ENCODE data around the gene LGMN.

LGMN gene

DNA sequence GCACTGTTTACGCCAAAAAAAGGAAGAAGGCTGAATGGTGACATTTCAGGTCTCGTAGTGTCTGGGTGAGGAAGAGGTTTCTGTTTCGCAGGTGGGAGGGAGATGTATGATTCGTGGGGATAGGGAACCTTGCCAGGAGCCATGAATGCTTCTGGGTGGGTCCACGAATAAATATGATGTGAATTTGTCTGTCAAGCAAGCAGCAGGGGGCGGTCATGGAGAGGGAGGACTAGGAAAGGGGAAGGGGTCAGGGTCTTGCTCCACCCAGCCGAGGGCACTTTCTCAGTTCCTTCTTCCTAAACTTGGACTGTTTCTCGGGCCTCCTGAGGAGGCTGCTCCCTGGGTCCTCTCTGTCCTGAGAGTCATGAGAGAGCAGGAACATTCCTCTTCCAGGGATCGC, 72.5 kb downstream of the LGMN start:
- no peak for DNase-seq (ENCODE audit: low read depth)

DNA sequence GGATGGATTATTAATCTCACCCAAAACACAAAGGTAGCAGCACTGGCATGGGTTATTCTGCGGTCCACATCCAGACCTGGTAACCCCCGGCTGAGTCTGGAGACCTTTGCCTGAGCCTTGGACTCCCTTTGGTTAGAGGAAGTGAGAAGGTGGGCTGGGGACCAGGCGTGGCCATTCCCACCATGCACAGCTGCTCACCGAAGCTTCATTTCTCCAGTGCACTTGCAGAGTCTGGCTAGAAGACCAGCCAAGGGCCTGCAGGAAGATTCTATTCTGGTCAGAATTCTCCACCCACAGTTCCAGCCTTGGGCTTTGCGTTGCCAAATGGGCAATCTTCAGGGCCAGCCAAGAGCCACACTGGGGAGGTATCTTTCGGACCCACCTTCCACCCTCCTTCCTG, 73.0 kb downstream of the LGMN start:
- no peak for DNase-seq (ENCODE audit: low read depth)

DNA sequence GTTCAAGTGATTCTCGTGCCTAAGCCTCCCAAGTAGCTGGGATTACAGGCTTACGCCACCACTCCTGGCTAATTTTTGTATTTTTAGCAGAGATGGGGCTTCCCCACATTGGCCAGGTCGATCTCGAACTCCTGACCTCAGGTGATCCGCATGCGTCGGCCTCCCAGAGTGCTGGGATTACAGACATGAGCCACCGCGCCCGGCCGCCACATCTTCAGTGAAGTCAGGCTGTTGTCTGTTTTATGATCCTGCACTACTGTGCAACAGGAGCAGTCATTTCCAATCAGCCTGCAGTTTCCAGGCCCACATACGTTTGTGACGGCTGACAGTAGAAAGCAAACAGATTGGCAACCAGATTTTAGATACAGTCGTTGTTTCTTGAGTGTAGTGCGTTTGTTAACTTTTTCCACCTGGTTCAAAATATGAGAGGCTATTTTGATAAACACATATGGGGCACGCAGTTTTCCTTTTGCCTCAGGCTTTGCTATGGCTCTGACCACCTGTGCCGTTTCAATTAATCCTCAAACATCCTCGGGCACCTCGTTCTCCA, 74.8 kb downstream of the LGMN start:
- DNase-seq (ENCODE audit: low read depth): no peak

DNA sequence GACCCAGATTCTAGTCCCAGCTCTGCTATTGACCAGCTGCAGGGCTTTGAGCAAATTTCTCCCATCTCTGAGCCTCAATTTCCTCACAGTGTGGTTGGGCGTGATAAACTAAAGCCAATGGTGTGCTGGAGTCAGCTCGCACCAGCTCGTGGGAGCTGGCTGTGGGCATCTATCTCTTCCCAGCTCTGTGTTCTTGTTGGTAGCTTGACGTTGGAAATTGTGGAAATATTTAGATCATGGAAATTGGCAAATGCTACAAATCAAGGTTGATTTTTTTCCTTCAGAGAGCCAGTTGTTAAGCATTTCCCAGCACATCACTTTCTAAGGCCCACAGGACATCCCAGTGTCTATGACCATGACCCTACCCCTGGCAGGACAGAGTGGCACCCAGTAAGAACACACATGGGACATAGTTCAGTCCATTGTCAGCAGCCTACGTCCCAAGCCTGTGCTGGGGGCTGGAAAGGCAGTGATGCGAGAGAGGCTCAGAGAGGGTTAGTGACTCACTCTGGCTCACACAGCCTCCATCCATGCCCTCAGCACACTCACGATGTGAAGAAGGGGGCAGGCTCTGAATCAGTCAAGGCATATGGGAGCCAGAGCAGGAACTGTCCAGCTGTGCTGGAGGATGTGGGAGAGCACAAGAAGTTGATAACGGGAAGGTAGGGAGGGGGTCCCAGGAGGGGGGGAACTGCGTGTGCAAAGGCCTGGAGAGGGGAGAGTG, 77.6 kb downstream of the LGMN start:
- DNase-seq (ENCODE audit: low read depth): no peak

DNA sequence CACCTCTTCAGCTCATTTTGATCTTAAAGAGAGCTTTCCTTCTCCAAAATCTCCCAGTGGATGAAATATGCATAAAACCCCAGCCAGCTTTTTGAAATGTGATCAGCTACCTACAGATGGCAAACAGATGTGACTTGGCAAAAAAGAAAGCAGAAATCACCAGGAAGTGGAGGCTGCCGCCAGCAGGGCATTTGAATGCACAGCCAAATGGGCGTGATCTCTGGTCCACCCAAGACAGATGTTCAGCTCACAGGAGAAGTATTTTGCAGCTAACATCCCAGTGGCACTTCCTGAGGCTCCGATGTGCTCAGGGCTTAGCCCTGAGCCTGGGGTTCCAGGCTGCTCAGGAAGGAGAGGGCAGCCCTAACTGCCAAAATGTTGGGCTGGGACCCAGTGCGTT, 78.3 kb downstream of the LGMN start:
- no peak for DNase-seq (ENCODE audit: low read depth)

DNA sequence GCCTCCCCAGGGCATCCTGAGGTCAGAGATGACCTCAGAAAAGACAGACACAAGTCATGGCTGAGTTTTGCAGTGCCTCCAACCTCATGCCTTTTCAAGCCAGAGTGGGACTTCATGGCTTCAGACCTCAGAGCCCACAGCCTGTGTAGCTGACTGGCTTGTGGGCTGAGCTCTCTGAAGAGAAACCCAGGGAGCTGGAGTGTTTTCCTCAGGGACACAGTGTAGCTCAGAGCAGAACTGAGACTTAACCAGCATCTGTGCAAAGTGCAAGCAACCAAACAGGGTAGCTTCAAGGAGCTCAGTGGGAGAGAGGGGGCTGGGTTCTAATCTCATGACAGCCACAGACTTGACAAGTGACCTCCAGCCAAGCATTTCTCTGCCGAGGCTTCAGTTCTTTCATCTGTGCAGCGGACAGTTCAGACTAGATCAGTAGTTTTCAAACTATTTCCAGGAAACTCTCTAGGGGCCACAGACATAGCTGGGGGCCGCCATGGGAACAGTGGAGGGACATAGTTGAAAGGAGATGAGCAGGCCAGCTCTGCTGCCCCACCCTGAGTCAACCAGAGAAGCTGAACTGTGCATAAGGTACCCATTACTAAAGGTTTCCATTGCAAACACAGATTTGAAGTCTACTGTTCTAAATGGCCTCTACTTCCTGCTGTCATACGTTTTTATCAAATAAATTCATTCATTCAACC, 80.0 kb downstream of the LGMN start:
- no peak for DNase-seq (ENCODE audit: low read depth)

DNA sequence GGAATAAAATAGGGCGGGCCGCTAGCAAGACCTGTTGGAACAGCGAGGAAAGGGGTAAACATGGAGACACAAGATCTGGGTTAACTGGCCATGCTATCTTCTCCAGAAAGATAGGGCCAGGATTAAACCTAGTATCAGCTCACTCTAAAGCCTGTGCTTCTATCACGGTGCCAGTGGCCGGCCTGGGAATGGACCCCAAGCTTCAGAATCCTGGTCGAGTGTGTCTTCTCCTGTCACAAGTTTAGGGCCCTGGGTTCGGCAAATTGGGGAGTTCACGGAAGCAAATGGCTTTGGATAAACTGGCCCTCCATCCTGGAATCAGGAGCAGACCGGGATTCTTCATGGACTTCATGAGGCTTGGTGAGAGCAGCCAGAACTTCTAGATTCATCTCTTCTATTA, 82.2 kb downstream of the LGMN start:
- no peak for DNase-seq (ENCODE audit: low read depth)

DNA sequence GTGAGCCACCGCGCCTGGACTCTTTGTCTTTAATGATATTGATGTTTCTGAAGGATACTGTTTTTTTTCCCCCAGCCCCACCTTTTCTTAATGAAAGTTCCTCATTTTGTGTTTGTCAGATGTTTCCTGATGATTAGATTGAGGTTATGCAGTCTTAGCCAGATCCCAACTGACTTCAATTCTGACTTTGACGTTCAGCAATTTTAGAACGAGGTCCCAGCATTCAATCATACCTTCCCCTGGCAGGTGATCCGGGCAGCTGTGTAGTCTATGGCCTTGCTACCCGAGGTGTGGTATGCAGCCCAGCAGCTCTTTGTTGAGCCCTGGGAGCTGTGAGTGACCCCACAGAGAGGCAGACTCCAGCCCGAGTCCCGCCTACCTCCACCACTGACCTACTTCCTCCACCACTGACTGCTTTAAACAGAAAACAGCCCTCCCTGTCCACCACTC, 82.7 kb downstream of the LGMN start:
- no peak for DNase-seq (ENCODE audit: low read depth)

DNA sequence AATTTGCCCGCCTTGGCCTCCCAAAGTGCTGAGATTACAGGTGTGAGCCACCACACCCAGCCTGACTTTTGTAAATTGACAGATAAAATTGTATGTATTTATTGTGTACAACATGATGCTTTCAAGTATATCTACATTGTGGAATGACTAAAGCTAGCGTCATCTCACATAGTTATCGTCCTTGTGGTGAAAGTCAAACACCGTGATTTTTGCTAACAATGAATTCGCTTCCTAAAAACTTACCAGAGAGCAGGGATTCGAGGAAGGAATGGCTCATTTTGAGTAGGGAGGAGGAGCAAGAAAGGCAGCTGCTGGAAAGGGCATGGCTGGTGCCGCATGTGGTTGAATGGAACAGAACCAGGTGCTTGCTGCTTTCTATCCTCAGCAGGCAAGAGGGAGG, 85.4 kb downstream of the LGMN start:
- DNase-seq (ENCODE audit: low read depth): no peak

DNA sequence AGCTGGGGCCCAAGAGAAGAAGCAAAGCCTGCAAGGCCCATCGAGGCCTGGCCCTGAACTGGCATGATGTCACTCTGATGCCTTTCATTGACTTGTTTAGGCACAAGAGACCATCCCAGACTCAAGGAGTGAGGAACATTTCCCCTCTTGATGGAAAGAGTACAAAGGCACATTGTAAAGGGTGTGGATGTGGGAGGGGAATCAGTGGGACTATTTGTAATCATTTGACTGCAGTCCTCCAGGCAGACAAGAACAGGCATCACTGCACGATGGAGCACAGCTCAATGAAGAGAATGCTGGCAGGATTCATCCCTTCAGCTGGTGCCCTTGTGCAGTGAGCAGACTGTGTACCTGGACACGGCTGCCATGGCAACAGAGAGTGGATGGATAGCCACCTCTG, 87.9 kb downstream of the LGMN start:
- DNase-seq (ENCODE audit: low read depth): no peak

DNA sequence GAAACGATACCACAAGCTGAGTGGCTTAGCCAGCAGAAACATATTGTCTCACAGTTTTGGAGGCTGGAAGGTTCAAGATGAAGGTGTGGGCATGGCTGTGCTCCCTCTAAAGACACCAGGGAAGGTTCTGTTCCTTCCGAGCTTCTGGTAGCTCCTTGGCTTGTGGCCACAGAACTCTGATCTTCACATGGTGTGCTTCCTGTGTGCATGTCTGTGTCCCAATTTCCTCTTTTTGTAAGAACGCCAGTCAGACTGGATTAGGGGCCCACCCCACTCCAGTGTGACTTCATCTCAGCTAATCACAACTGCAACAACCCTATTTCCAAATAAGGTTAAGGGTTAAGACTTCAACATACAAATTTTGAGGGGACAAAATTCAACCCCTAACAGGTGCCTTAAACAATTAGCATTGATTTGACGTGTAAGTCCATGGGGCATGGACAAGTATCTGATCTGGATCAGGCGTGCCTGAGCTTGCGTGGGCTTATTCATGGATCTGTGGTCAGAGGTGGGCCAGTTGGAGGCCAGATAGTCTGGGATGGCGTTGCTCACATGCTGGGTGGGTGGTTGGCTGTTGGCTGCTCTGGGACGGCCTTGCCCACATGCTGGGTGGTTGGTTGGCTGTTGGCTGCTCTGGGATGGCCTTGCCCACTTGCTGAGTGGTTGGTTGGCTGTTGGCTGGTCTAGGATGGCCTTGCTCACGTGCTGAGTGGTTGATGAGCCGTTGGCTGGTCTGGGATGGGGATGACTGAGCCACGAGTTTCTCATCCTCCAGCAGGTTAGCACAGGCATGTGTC, 88.5 kb downstream of the LGMN start:
- DNase-seq (ENCODE audit: low read depth): no peak

DNA sequence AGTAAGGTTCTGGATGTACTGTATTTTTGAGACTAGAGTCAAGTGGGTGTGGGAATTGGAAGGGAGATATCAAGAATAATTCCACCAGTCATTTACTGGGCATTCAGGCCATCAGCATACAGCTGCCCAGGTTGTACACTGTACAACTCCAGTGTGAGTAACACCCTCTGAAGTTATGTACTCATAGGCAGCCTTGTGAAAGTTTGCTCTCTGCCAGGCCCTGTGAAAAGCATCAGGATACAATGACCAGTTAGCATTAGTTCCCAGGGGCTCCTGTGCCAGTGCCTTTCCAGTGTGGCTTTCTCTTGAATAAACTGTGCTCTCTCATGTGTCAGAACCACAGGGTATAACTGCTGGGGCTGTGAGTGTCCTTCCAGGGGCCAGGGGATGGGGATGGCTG, 89.7 kb downstream of the LGMN start:
- DNase-seq (ENCODE audit: low read depth): no peak

DNA sequence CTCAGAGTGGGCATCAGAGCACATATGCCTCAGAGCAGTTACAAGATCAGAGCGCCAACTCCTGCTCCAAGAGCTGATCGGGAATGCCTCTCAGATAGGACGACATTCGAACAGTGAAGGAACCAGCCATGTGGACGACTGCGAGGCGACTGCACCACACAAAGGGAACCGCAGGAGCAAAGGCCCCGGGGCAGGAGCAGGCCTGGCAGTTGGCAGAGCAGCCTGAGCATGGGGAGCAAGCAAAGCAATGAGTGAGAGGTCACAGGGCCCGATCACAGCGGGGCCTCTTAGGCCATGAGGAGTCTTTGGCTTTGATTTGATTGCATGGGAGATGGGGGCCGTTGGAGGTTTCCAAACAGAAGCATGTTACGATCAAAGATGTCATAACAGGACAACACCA, 90.3 kb downstream of the LGMN start:
- DNase-seq (ENCODE audit: low read depth): no peak

DNA sequence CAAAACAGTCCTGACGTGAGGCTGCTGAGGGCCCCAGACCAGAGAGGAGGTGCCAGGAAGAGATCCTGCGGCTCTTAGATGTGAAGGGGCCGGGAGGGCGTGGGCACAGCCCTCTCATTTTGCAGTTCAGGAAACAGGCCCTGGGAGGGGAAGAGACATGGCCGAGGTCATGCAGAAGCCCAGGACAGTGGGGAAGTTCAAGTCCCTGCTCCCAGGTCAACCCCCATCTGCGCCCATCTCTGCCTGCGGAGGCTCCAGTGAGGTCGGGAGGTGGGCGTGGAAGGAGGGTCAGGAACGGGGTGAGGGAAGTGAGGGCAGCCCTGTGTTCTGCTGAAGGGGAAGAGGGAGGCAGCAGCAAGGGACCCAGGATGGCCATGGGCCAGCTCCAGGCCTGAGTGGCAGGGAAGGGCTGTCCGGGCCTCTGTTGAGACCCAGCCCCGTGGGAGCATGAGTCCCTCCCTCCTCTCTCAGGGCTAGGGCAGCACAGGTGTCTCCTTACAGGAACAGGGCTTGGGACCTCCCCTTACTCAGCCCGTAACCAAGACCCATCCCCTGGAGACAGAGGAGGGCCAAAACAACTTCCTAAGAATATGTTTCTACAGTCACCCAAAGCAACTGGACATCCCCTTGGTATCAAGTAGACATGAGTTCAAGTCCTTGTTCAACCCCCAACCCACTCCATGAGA, 90.8 kb downstream of the LGMN start:
- no peak for DNase-seq (ENCODE audit: low read depth)

DNA sequence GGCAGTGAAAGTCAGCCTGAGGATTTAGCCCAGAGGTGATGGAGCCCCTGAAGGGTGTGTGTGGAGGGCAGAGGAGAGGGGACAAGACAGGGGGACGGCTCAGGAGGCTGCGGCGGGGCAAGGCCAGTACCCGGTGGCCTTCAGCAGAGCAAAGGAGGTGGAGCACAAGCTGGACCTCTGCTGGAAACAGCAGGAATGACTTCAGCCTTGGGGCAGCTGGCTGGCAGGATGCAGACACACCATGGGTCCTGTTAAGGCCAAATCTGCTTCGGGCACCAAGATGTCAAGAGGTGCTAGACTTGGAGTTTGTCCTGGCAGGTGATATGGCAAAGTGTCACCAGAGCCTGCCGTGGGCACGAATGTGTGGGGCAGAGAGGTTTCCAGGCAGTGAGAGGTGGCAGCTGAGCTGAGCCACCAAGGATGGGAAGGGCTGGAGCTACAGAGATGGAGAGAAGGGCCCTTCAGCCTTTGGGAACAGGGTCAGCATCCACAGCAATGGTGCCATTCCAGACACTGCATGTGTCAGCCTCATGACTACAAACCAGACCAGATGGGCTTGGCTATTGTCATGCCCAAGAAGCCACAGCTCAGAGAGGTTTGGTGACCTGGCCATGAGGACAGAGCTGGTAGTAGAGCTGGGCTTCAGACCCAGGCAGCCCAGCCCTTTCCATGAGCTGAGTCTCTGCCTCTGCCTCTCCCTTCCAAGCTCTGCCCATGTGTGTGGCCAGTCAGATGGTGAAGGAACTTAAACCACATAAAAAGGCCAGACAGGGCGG, 91.9 kb downstream of the LGMN start:
- DNase-seq (ENCODE audit: low read depth): no peak

DNA sequence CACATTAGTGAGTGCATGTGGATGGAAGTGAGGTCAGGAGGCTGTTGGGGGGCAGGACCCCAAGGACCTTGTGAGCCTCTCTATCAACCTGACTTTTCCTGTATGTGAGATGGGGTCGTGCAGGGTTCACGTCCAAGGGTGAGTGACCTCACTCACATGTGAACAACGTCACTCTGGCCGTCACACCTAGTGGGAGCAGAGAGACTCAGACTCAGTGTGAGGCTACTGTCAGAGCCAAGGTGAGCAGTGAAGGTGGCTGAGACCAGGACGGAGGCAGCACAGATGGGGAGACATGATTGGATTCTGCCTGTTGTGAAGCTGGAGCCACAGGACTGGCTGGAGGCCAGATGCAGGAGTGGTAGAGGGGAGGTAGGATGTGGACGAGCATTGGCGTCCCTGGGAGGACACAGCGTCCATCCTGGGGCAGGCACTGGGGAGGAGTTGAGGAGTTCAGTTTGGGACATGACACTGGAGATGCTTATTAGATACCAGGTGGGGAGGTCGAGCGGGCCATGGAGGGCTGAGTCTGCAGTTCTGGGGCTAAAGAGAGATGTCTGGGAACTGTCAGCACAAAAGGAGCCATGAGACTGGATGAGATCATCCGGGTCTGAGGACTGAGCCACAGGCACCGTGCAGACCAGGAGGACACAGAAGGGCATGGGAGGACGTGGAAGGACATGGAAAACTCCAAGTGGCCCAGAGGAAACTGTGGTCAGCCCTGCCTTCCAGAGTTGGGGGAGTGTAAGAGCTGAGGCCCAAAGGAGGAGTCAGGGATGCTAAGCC, 92.8 kb downstream of the LGMN start:
- no peak for DNase-seq (ENCODE audit: low read depth)

DNA sequence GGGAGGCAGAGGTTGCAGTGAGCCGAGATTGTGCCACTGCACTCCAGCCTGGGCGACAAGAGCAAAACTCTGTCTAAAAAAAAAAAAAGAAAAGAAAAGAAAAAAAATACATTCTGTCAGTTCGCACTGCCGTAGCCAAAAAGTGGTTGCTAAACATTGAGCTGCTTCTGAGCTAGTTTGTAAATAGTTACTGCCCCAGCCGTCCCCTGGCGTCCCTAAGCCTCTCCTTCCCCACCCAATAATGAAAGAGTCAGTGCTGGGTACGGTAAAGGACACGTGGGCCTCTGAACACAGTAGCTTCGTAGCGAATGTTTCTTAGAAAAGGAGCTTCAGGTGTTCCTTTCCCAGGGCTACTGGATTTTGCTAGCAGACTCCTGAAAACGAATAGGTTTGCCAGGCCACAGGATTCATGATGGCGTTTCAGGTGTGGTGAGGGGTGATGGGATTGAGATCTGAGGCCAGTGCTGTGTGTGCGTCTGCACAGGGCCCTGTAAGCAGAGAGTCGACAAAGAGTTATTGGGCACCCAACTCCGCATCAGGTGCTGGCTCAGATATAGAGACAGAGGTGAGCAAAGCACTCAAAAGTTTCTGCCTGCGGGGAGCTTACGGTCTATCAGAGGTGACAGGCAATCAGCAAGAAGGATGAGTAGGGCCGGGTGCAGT, 94.1 kb downstream of the LGMN start:
- DNase-seq (ENCODE audit: low read depth): no peak

Data from activated gamma-delta T cell treated with anti-CD3 and anti-CD28 coated beads, Interleukin-2, amount 50 U/mL, for 16 hours (primary cell).